Tibial nerve (tissue), 3 donors: Measurements from ENCODE around the gene DCAF16.

ENCODE experiments used
- POLR2A ChIP-seq, 2 donors: fragments of 450-650 bp; IDR thresholded peaks; one replicate each; pipeline ENCODE4 v1.6.1; 2017; ENCODE audit warnings: antibody characterized with exemption in 2 of 2, mild to moderate bottlenecking in 2 of 2, moderate library complexity in 2 of 2
- TF ChIP-seq, protein P1 (sequence below), 5 experiments: fragments of 200-600 bp in 3 of 5; fragments of 450-650 bp in 2 of 5; sonication (generic) in 3 of 5; IDR thresholded peaks; one replicate each; pipeline ENCODE4 v1.5.1; 2016 to 2019; ENCODE audit warnings: antibody characterized with exemption in 5 of 5, mild to moderate bottlenecking in 3 of 5, moderate library complexity in 2 of 5

DNA sequence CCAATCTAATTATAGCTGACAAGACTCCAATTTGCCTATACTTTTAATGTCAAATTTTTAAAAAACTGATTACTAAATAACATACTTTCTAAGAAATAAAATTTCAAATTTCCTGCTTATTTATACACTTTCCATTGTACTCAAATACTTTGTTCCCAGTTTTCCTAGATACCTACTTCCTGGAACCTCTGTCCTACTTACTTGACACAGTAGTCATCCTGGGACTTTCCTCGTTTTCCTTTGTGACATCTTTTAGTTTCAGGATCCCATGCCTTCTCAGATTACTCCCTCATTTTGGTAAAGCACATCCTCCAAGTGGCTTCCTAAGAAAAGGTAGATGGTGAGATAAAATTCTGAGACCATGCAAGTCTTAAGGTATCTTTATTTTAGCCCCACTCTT lies 15.8 kb downstream of the DCAF16 start:
- TF ChIP-seq, protein P1, sequence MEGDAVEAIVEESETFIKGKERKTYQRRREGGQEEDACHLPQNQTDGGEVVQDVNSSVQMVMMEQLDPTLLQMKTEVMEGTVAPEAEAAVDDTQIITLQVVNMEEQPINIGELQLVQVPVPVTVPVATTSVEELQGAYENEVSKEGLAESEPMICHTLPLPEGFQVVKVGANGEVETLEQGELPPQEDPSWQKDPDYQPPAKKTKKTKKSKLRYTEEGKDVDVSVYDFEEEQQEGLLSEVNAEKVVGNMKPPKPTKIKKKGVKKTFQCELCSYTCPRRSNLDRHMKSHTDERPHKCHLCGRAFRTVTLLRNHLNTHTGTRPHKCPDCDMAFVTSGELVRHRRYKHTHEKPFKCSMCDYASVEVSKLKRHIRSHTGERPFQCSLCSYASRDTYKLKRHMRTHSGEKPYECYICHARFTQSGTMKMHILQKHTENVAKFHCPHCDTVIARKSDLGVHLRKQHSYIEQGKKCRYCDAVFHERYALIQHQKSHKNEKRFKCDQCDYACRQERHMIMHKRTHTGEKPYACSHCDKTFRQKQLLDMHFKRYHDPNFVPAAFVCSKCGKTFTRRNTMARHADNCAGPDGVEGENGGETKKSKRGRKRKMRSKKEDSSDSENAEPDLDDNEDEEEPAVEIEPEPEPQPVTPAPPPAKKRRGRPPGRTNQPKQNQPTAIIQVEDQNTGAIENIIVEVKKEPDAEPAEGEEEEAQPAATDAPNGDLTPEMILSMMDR (IDR thresholded peaks at IDR 0.05) = no peak
- no peak for TF ChIP-seq POLR2A (IDR thresholded peaks at IDR 0.05)
